A549 (cell line): ENCODE measurements around the gene ZBED6. TPM values are rescaled to one million over a fixed set of nuclear protein-coding genes. Genes with fewer than 3 reads are reported as not detected.

Source experiments
- ATAC-seq, 2 experiments: fragments of 200-7000 bp in 1 of 2; fragments of >200 bp in 1 of 2; cut with Nextera tagmentation in 1 of 2; cut with Tn5 transposase in 1 of 2; 3 replicates each; pipeline versions ENCODE4 v1.8.0 to v1.9.1; 2018 to 2020; ENCODE audit warnings: mild to moderate bottlenecking in 1 of 2, moderate library complexity in 1 of 2
- CTCF ChIA-PET: fragments of 300-600 bp; sonication (Branson Sonifier 250); formaldehyde crosslinking; extraction: SDS; loops from one replicate; lab custom pipeline; 2021; ENCODE audit warnings: antibody characterized with exemption, inconsistent platforms; lab: Yijun Ruan, JAX
- POLR2A ChIA-PET: fragments of 350-600 bp; formaldehyde crosslinking; extraction: SDS; loops from one replicate; lab custom pipeline; 2021; ENCODE audit warnings: antibody characterized with exemption, inconsistent platforms; lab: Yijun Ruan, JAX
- DNase-seq, 2 experiments: peaks; one replicate each; pipeline versions ENCODE4 v3.0.0 to v3.0.0-alpha.2; 2011 to 2016; ENCODE audit warnings: low read depth in 1 of 2, low spot score in 1 of 2
- FAIRE-seq: peaks from 2 replicates; lab custom pipeline; 2011; peaks lifted over from hg19 to GRCh38; lab: Jason Lieb, UNC
- H3K27ac ChIP-seq, 2 experiments: fragments of >200 bp; sonication (Bioruptor Twin); formaldehyde crosslinking; 3 replicates each; pipeline ENCODE4 v1.5.1; 2016 to 2017
- H3K4me1 ChIP-seq: fragments of >200 bp; sonication (Bioruptor Twin); formaldehyde crosslinking; 3 replicates; pipeline ENCODE4 v1.6.1; 2016
- H3K4me2 ChIP-seq: fragments of >200 bp; sonication (Bioruptor Twin); formaldehyde crosslinking; 3 replicates; pipeline ENCODE4 v1.6.1; 2016
- H3K4me3 ChIP-seq: fragments of >200 bp; sonication (Bioruptor Twin); formaldehyde crosslinking; 3 replicates; pipeline ENCODE4 v1.5.1; 2016
- H3K9me3 ChIP-seq: fragments of >200 bp; sonication (Bioruptor Twin); formaldehyde crosslinking; 3 replicates; pipeline ENCODE4 v1.6.1; 2016
- CBX2 ChIP-seq: fragments of 200-600 bp; sonication (generic); IDR thresholded peaks from 2 replicates; pipeline ENCODE4 v1.6.1; 2016; ENCODE audit warnings: low read depth, mild to moderate bottlenecking, borderline replicate concordance
- EP300 ChIP-seq, 2 experiments: fragments of >200 bp; sonication (Bioruptor Twin); formaldehyde crosslinking; IDR thresholded peaks; 2 replicates in 1 of 2; 3 replicates in 1 of 2; pipeline ENCODE4 v1.6.1; 2016 to 2017
- FOSL2 ChIP-seq, 2 experiments: fragments of 450-650 bp in 1 of 2; fragments of >200 bp in 1 of 2; sonication (Bioruptor Twin) in 1 of 2; formaldehyde crosslinking; IDR thresholded peaks; 2 replicates each; pipeline versions ENCODE4 v1.5.0 to v1.6.1; 2016 to 2020; ENCODE audit warnings: mild to moderate bottlenecking in 1 of 2, moderate library complexity in 1 of 2
- HOXA7 ChIP-seq: fragments of 250-450 bp; sonication (Bioruptor Pico); IDR thresholded peaks from 2 replicates; pipeline ENCODE4 v1.5.0; 2020; ENCODE audit warnings: mild to moderate bottlenecking, moderate library complexity
- HOXB13 ChIP-seq: fragments of 250-450 bp; sonication (Bioruptor Pico); IDR thresholded peaks from 2 replicates; pipeline ENCODE4 v1.5.0; 2020; ENCODE audit warnings: low read depth, mild to moderate bottlenecking, moderate library complexity
- HOXB5 ChIP-seq: fragments of 250-450 bp; sonication (Bioruptor Pico); IDR thresholded peaks from 2 replicates; pipeline ENCODE4 v1.5.0; 2020; ENCODE audit warnings: mild to moderate bottlenecking, moderate library complexity
- JUN ChIP-seq, 2 experiments: fragments of >200 bp; sonication (Bioruptor Twin); formaldehyde crosslinking; IDR thresholded peaks; 2 replicates in 1 of 2; 3 replicates in 1 of 2; pipeline ENCODE4 v1.6.1; 2016 to 2017
- KDM5A ChIP-seq: fragments of 200-600 bp; sonication (generic); IDR thresholded peaks from 2 replicates; pipeline ENCODE4 v1.6.1; 2016; ENCODE audit warnings: antibody characterized with exemption, mild to moderate bottlenecking
- MAZ ChIP-seq: fragments of 150-350 bp; IDR thresholded peaks from 2 replicates; pipeline ENCODE4 v1.6.1; 2014; ENCODE audit warnings: antibody characterized with exemption, low read depth, low read length, borderline replicate concordance
- NPAS2 ChIP-seq: fragments of 250-450 bp; sonication (Bioruptor Pico); IDR thresholded peaks from 2 replicates; pipeline ENCODE4 v1.8.0; 2022; ENCODE audit warnings: mild to moderate bottlenecking, moderate library complexity, borderline replicate concordance
- NR3C1 ChIP-seq: fragments of >200 bp; sonication (Bioruptor Twin); formaldehyde crosslinking; IDR thresholded peaks from 3 replicates; pipeline ENCODE4 v1.6.1; 2017
- PHF8 ChIP-seq: fragments of 200-600 bp; sonication (generic); IDR thresholded peaks from 2 replicates; pipeline ENCODE4 v1.6.1; 2016; ENCODE audit warnings: low read depth, mild to moderate bottlenecking, antibody characterized with exemption, moderate library complexity, borderline replicate concordance
- POLR2A ChIP-seq: IDR thresholded peaks from 2 replicates; pipeline ENCODE4 v1.6.1; 2012; ENCODE audit warnings: mild to moderate bottlenecking, low read length
- RAD21 ChIP-seq, 2 experiments: fragments of >200 bp in 1 of 2; sonication (Bioruptor Twin) in 1 of 2; formaldehyde crosslinking in 1 of 2; IDR thresholded peaks in 1 of 2; conservative IDR thresholded peaks in 1 of 2; 2 replicates in 1 of 2; 3 replicates in 1 of 2; pipeline ENCODE4 v1.6.1; 2012 to 2018; ENCODE audit warnings: inconsistent platforms in 1 of 2
- RFX5 ChIP-seq: fragments of 450-650 bp; IDR thresholded peaks from 2 replicates; pipeline ENCODE4 v1.7.1; 2014; ENCODE audit warnings: antibody characterized with exemption, mild to moderate bottlenecking, moderate library complexity
- SMC3 ChIP-seq: fragments of >200 bp; sonication (Bioruptor Twin); formaldehyde crosslinking; IDR thresholded peaks from 3 replicates; pipeline ENCODE4 v1.6.1; 2018; ENCODE audit warnings: inconsistent platforms
- TFCP2L1 ChIP-seq: fragments of 250-450 bp; sonication (Bioruptor Pico); IDR thresholded peaks from 2 replicates; pipeline ENCODE4 v1.5.0; 2021; ENCODE audit warnings: mild to moderate bottlenecking
- TP53 ChIP-seq: fragments of 250-450 bp; sonication (Bioruptor Pico); IDR thresholded peaks from 2 replicates; pipeline ENCODE4 v1.5.0; 2021; ENCODE audit warnings: mild to moderate bottlenecking, moderate library complexity
- ZSCAN20 ChIP-seq: fragments of 250-450 bp; sonication (Bioruptor Pico); IDR thresholded peaks from 2 replicates; pipeline ENCODE4 v1.8.0; 2022; ENCODE audit warnings: mild to moderate bottlenecking, moderate library complexity
- WGBS: methylation state at CpG from one replicate; pipeline ENCODE4 v1.1.6; 2017; ENCODE audit errors: missing lambda C conversion rate; 5-methylcytosine and 5-hydroxymethylcytosine counted together
- polyA plus RNA-seq, 4 experiments: library from polyadenylated mRNA; depleted of rRNA in 3 of 4; stranded (reverse); fragments of >200 nt; fragmentation: RNase III in 1 of 4; extraction: RNeasy Plus Mini Kit Qiagen cat#74134 plus additional on column Dnase treatment in 1 of 4; gene quantifications; 2 replicates in 3 of 4; 3 replicates in 1 of 4; pipeline ENCODE4 v1.2.3, GENCODE V29; 2011 to 2017
- small RNA-seq, 6 experiments: library from RNA; depleted of rRNA; stranded (forward); fragments of <200 nt; gene quantifications; one replicate each; pipeline ENCODE3, GENCODE V24; 2012
- TF ChIP-seq, protein P1 (sequence below): fragments of >200 bp; sonication (Bioruptor Twin); formaldehyde crosslinking; IDR thresholded peaks from 2 replicates; pipeline ENCODE4 v1.6.1; 2016

ZBED6 gene
- polyA plus RNA-seq, 2 of the 4 experiments (the other 2 are of a cell fraction): 1.7 to 10.6 TPM

DNA sequence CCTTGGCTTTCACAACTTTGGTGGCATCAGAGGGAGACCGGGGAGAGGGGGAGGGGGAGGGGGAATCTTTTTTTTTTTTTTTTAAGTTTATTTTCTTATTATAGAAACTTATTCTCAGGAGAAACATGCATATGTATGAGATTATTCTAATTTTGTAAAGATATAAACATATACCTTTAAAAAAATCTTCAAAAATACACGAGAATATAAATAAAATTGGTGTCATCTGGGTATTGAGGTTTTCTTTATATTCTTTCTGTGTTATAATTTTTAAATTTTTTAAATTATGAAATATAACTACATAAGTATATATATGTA, 47.1 kb downstream of the ZBED6 start:
- no peak overlapping the region for H3K4me2 ChIP-seq
- ATAC-seq: no peak
- TF ChIP-seq RFX5: no peak
- TF ChIP-seq NR3C1: no peak
- no peak for TF ChIP-seq ZSCAN20 (CRISPR knock-in tag)
- no peak for TF ChIP-seq TFCP2L1
- TF ChIP-seq HOXB13: no peak
- no peak for TF ChIP-seq EP300 (IDR thresholded peaks at IDR 0.05)
- TF ChIP-seq KDM5A: no peak
- no peak for TF ChIP-seq HOXA7 (CRISPR knock-in tag)
- no peak for TF ChIP-seq CBX2
- TF ChIP-seq MAZ: no peak
- TF ChIP-seq, protein P1, sequence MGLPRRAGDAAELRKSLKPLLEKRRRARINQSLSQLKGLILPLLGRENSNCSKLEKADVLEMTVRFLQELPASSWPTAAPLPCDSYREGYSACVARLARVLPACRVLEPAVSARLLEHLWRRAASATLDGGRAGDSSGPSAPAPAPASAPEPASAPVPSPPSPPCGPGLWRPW: no peak
- no peak for TF ChIP-seq FOSL2 (IDR thresholded peaks at IDR 0.05)
- TF ChIP-seq FOSL2 (CRISPR knock-in tag; IDR thresholded peaks at IDR 0.05): no peak
- H3K27ac ChIP-seq: no peak overlapping the region
- WGBS: 85% methylated on average over 2 of the region's 2 CpGs
- CTCF ChIA-PET: no interaction called here
- no peak for DNase-seq
- POLR2A ChIA-PET: no interaction called here
- H3K4me3 ChIP-seq: no peak overlapping the region
- no peaks in the 10 kb centered on the region for H3K9me3 ChIP-seq
- peaks cover 10% of the 10 kb centered on the region; the same call in 1 of the 3 replicates for H3K4me1 ChIP-seq
- no peak for FAIRE-seq

DNA sequence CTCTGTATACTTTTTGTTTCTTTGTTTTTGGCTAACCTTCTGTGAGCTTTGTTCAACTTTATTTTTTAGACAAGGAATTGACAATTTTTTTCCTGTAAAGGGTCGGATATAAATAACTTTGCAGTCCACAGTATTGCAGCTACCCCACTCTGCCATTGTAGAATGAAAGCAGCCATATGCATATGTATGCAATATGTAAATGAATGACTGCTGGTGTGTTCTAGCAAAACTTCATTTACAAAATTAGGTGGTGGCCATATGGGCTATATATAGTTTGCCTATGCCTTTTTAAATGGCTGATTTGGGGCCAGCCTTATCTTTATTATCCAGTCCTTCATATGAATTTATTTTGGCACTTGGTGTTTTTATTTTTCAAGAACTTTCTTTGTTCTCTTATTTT, 48.0 kb downstream of the ZBED6 start:
- H3K4me3 ChIP-seq: no peak overlapping the region
- no peak overlapping the region for H3K4me2 ChIP-seq
- CTCF ChIA-PET: interaction anchor here (1.3 to 1.5 kb wide), 2 partner anchors 13 to 503 kb away, joined by 3 to 4 read pairs; no protein-coding TSS in a partner anchor
- TF ChIP-seq PHF8 (no peak), NPAS2 (CRISPR knock-in tag) (no peak), HOXA7 (CRISPR knock-in tag) (no peak), TP53 (CRISPR knock-in tag) (no peak), HOXB13 (no peak), POLR2A (no peak), JUN (IDR thresholded peaks at IDR 0.05) (no peak), HOXB5 (CRISPR knock-in tag) (no peak), SMC3 (no peak), RAD21 (conservative IDR thresholded peaks at IDR 0.05 in 1 of 2, IDR thresholded peaks at IDR 0.05 in 1 of 2) (no peak)
- peaks cover 10% of the 10 kb centered on the region; the same call in 1 of the 3 replicates for H3K4me1 ChIP-seq
- no peak overlapping the region for H3K27ac ChIP-seq
- H3K9me3 ChIP-seq: no peaks in the 10 kb centered on the region
- DNase-seq (no peak), ATAC-seq (no peak), FAIRE-seq (no peak)
- WGBS: 90% methylated on average over 1 of the region's 1 CpG
- POLR2A ChIA-PET: no interaction called here

Small RNA genes within 50 kb of the gene (small RNA-seq; reads per million reads assigned to genes)
- gene ZC3H11A: 0.16 to 7.7 (median 2.7) reads per million in 6 experiments

Other genes with a start within 250 kb of the ZBED6 start
- 20.5 and 22.5 TPM in 2 replicates for gene ATP2B4, start 168.8 kb upstream of the ZBED6 start, polyA plus RNA-seq (2011; rRNA removed)
- 8.3 to 8.7 TPM (median 8.5 TPM) in 3 replicates for gene ATP2B4, start 168.8 kb upstream of the ZBED6 start, polyA plus RNA-seq (2017; fragmentation: RNase III; extraction: RNeasy Plus Mini Kit Qiagen cat#74134 plus additional on column Dnase treatment)
- not detected in 2 replicates for gene LAX1, start 30.4 kb upstream of the ZBED6 start, polyA plus RNA-seq (2011; rRNA removed)
- gene LAX1, start 30.4 kb upstream of the ZBED6 start, polyA plus RNA-seq (2017; fragmentation: RNase III; extraction: RNeasy Plus Mini Kit Qiagen cat#74134 plus additional on column Dnase treatment): not detected in 3 replicates
- gene ZC3H11A, start within 50 bp of the ZBED6 start, polyA plus RNA-seq (2011; rRNA removed): 102 and 119 TPM in 2 replicates
- 41.3 to 43.6 TPM (median 42.6 TPM) in 3 replicates for gene ZC3H11A, start within 50 bp of the ZBED6 start, polyA plus RNA-seq (2017; fragmentation: RNase III; extraction: RNeasy Plus Mini Kit Qiagen cat#74134 plus additional on column Dnase treatment)
- gene SNRPE, start 66.0 kb downstream of the ZBED6 start, polyA plus RNA-seq (2011; rRNA removed): 371 and 386 TPM in 2 replicates
- gene SNRPE, start 66.0 kb downstream of the ZBED6 start, polyA plus RNA-seq (2017; fragmentation: RNase III; extraction: RNeasy Plus Mini Kit Qiagen cat#74134 plus additional on column Dnase treatment): 400 to 433 TPM (median 414 TPM) in 3 replicates